Endothelial cell of umbilical vein (primary cell): ENCODE measurements around the gene INSYN2B. TPM values are rescaled to one million over a fixed set of nuclear protein-coding genes. Genes with fewer than 3 reads are reported as not detected.

Experiments used
- BruUV-seq: library from RNA; stranded (reverse); fragments of 400-500 nt; replicated peaks from 2 replicates; lab custom pipeline; 2021; lab: Mats Ljungman, UMichigan
- CTCF ChIA-PET: fragments of 300-600, 350-600 bp; sonication (Branson Sonifier 250); formaldehyde crosslinking; loops from one replicate; lab custom pipeline; 2021; ENCODE audit warnings: antibody characterized with exemption, inconsistent platforms; lab: Charles Lee
- POLR2A ChIA-PET: fragments of 300-600, 350-600 bp; sonication (Branson Sonifier 250); formaldehyde crosslinking; loops from one replicate; lab custom pipeline; 2021; ENCODE audit warnings: antibody characterized with exemption, inconsistent platforms; lab: Charles Lee
- DNase-seq: peaks from one replicate; pipeline ENCODE4 v3.0.0-alpha.2; 2011; ENCODE audit warnings: low read depth, low spot score
- FAIRE-seq: peaks from 2 replicates; lab custom pipeline; 2011; peaks lifted over from hg19 to GRCh38; lab: Jason Lieb, UNC
- H2AFZ ChIP-seq: 2 replicates; pipeline ENCODE4 v1.6.0; 2012; ENCODE audit warnings: low read depth, low read length, control low read depth, inconsistent platforms
- H3K27ac ChIP-seq: 2 replicates; pipeline ENCODE4 v1.5.1; 2011; ENCODE audit warnings: low read depth, mild to moderate bottlenecking, control low read depth, low read length, moderate library complexity; ENCODE audit not compliant: insufficient read depth
- H3K27me3 ChIP-seq, 2 experiments: 2 replicates each; pipeline versions ENCODE4 v1.6.0 to v1.6.1; 2011; ENCODE audit warnings: low read length in 2 of 2, mixed read lengths in 1 of 2; ENCODE audit not compliant: control insufficient read depth in 2 of 2, insufficient read depth in 2 of 2
- H3K36me3 ChIP-seq, 2 experiments: 2 replicates in 1 of 2; 3 replicates in 1 of 2; pipeline ENCODE4 v1.5.1; 2011; ENCODE audit warnings: low read length in 2 of 2, mild to moderate bottlenecking in 1 of 2, moderate library complexity in 1 of 2; ENCODE audit not compliant: control insufficient read depth in 2 of 2, insufficient read depth in 2 of 2; ENCODE audit errors: extremely low read depth in 1 of 2
- H3K4me1 ChIP-seq: 3 replicates; pipeline ENCODE4 v1.5.1; 2011; ENCODE audit warnings: mild to moderate bottlenecking, low read length; ENCODE audit not compliant: control insufficient read depth, insufficient read depth; ENCODE audit errors: extremely low read depth
- H3K4me2 ChIP-seq: 2 replicates; pipeline ENCODE4 v1.6.1; 2011; ENCODE audit warnings: low read length, control low read depth, mixed read lengths; ENCODE audit not compliant: insufficient read depth
- H3K4me3 ChIP-seq, 3 experiments: fragments of 200-600 bp in 1 of 3; sonication (generic), shearing (Covaris generic) in 1 of 3; replicated peaks in 1 of 3; 2 replicates each; pipeline ENCODE4 v1.5.1; 2011 to 2016; ENCODE audit warnings: control low read depth in 3 of 3, low read length in 3 of 3, mild to moderate bottlenecking in 2 of 3, inconsistent platforms in 1 of 3, low read depth in 1 of 3, moderate library complexity in 1 of 3; ENCODE audit not compliant: insufficient read depth in 1 of 3
- H3K79me2 ChIP-seq: 2 replicates; pipeline ENCODE4 v1.6.0; 2012; ENCODE audit warnings: low read length, inconsistent platforms; ENCODE audit not compliant: control insufficient read depth, insufficient read depth
- H3K9ac ChIP-seq: replicated peaks from 2 replicates; pipeline ENCODE3; 2011; ENCODE audit warnings: low read length, control low read depth; ENCODE audit not compliant: insufficient read depth; ENCODE audit errors: extremely low read depth
- H3K9me1 ChIP-seq: replicated peaks from 3 replicates; pipeline ENCODE4 v1.6.0; 2011; ENCODE audit warnings: mild to moderate bottlenecking, low read length; ENCODE audit not compliant: control insufficient read depth, insufficient read depth; ENCODE audit errors: extremely low read depth
- H3K9me3 ChIP-seq: replicated peaks from 2 replicates; pipeline ENCODE4 v1.5.1; 2012; ENCODE audit warnings: low read length, inconsistent platforms; ENCODE audit not compliant: control insufficient read depth, insufficient read depth
- H4K20me1 ChIP-seq: replicated peaks from 2 replicates; pipeline ENCODE3; 2011; ENCODE audit warnings: mild to moderate bottlenecking, low read length; ENCODE audit not compliant: control insufficient read depth, insufficient read depth; ENCODE audit errors: extremely low read depth
- EZH2 ChIP-seq: IDR thresholded peaks from 2 replicates; pipeline ENCODE4 v1.6.1; 2012; ENCODE audit warnings: borderline replicate concordance, low read depth, mild to moderate bottlenecking, moderate library complexity, low read length, inconsistent platforms; ENCODE audit not compliant: severe bottlenecking
- FOS ChIP-seq: IDR thresholded peaks from 2 replicates; pipeline ENCODE4 v1.6.1; 2011; ENCODE audit warnings: mild to moderate bottlenecking, low read length, moderate library complexity, borderline replicate concordance; ENCODE audit not compliant: insufficient read depth
- GATA2 ChIP-seq: IDR thresholded peaks from 2 replicates; pipeline ENCODE4 v1.7.0; 2011; ENCODE audit warnings: low read depth, mild to moderate bottlenecking, moderate library complexity, mixed read lengths, low read length; ENCODE audit not compliant: insufficient read length, insufficient read depth
- JUN ChIP-seq: IDR thresholded peaks from 2 replicates; pipeline ENCODE4 v1.6.1; 2011; ENCODE audit warnings: borderline replicate concordance, low read depth; ENCODE audit not compliant: insufficient read length, insufficient read depth
- MAX ChIP-seq: IDR thresholded peaks from 2 replicates; pipeline ENCODE4 v1.6.1; 2011; ENCODE audit not compliant: insufficient read depth, insufficient read length
- MYC ChIP-seq: IDR thresholded peaks from one replicate; pipeline ENCODE4 v1.6.1; 2011; ENCODE audit warnings: mild to moderate bottlenecking, low read depth, low read length
- POLR2A ChIP-seq: IDR thresholded peaks from 2 replicates; pipeline ENCODE4 v1.6.1; 2012; ENCODE audit warnings: low read depth, mild to moderate bottlenecking, control low read depth, low read length
- POLR2AphosphoS5 ChIP-seq: IDR thresholded peaks from 2 replicates; pipeline ENCODE4 v1.6.1; 2012; ENCODE audit warnings: low read depth, mild to moderate bottlenecking, control low read depth, low read length, moderate library complexity; ENCODE audit not compliant: insufficient read depth
- dilution Hi-C: fragments of 300-500 bp; cut with MboI; formaldehyde crosslinking; loops from one replicate; pipeline ENCODE4 v1.15.0; 2019; ENCODE audit warnings: low sequenced_read_pairs; ENCODE audit not compliant: extremely low pct_ligation_motif_present
- intact Hi-C: fragments of 100-400 bp; cut with micrococcal nuclease; formaldehyde crosslinking; loops from one replicate; pipeline ENCODE4 v1.10.0; 2022
- polyA plus RNA-seq, 4 experiments: library from polyadenylated mRNA; depleted of rRNA in 3 of 4; stranded (reverse) in 3 of 4; unstranded in 1 of 4; fragments of >200 nt; gene quantifications; 2 replicates each; pipeline versions ENCODE4 v1.2.1 to v1.2.3, GENCODE V29; 2011 to 2012; ENCODE audit warnings: missing spikeins in 1 of 4
- total RNA-seq: library from RNA; stranded (reverse); gene quantifications from 2 replicates; pipeline ENCODE4 v1.2.3, GENCODE V29; 2021
- TF ChIP-seq, protein P1 (sequence below), 2 donors: IDR thresholded peaks; 1 replicate in 1 of 2; 2 replicates in 1 of 2; pipeline ENCODE4 v1.5.1; 2011; ENCODE audit warnings: low read length in 2 of 2, mild to moderate bottlenecking in 2 of 2, moderate library complexity in 2 of 2, control low read depth in 1 of 2, inconsistent platforms in 1 of 2, low read depth in 1 of 2; ENCODE audit not compliant: insufficient read depth in 1 of 2; ENCODE audit errors: extremely low read depth in 1 of 2

Gene INSYN2B
- total and polyA plus RNA-seq, 2 donors (not counting 3 experiments of a cell fraction or from before 2014, with no cell fraction given), result 8.2 to 17.1 TPM

DNA sequence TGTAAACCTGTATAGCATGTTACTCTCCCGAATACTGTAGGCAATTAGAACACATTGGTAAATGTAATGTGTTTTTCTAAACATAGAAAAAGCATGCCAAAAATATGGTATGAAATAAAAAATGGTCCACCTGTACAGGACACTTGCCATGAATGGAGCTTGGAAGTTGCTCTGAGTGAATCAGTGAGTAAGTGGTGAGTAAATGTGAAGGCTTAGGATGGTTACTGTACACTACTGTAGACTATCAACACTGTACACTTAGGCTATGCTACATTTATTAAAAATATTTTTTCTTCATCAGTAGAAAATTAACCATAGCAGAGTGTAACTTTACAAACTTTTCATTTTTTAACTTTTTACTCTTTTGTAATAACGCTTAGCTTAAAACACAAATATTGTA is 41.9 kb downstream of the INSYN2B start:
- CTCF ChIA-PET, result interaction anchor here (1.2 to 1.9 kb wide), 3 partner anchors 8 to 278 kb away, joined by 3 to 7 read pairs (median 6); partner anchors contain the start of gene INSYN2B
- Histone ChIP-seq H3K4me3 (no peak overlapping the region), H2AFZ (no peak overlapping the region), H3K79me2 (peaks cover 8% of the 10 kb centered on the region), H3K27me3 (no peaks in the 10 kb centered on the region), H3K4me1 (peaks cover 9% of the 10 kb centered on the region), H3K9me3 (no peaks in the 10 kb centered on the region), H3K9ac (no peak overlapping the region), H3K4me2 (no peak overlapping the region), H3K9me1 (no peaks in the 10 kb centered on the region), H4K20me1 (no peaks in the 10 kb centered on the region), H3K27ac (no peak overlapping the region), H3K36me3 (peaks cover 0 to 4% of the 10 kb centered on the region in 2 experiments)
- dilution Hi-C loops (no loop called here), intact Hi-C loops (no loop called here)
- TF ChIP-seq POLR2A (no peak), GATA2 (no peak), MAX (no peak), MYC (no peak), POLR2AphosphoS5 (no peak), JUN (no peak), EZH2 (no peak), FOS (no peak)
- TF ChIP-seq, protein P1, sequence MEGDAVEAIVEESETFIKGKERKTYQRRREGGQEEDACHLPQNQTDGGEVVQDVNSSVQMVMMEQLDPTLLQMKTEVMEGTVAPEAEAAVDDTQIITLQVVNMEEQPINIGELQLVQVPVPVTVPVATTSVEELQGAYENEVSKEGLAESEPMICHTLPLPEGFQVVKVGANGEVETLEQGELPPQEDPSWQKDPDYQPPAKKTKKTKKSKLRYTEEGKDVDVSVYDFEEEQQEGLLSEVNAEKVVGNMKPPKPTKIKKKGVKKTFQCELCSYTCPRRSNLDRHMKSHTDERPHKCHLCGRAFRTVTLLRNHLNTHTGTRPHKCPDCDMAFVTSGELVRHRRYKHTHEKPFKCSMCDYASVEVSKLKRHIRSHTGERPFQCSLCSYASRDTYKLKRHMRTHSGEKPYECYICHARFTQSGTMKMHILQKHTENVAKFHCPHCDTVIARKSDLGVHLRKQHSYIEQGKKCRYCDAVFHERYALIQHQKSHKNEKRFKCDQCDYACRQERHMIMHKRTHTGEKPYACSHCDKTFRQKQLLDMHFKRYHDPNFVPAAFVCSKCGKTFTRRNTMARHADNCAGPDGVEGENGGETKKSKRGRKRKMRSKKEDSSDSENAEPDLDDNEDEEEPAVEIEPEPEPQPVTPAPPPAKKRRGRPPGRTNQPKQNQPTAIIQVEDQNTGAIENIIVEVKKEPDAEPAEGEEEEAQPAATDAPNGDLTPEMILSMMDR (IDR thresholded peaks at IDR 0.05; ENCODE audit: extremely low read depth in 1 of 2, insufficient read depth in 1 of 2, low read depth in 1 of 2, low read length in 2 of 2), result no peak
- POLR2A ChIA-PET, result no interaction called here
- no TSS peak for BruUV-seq
- no peak for DNase-seq
- FAIRE-seq, result no peak
